BE2C (cell line): Measurements from ENCODE around the gene CDH23.

Experiments used
- DNase-seq: peaks from one replicate; pipeline ENCODE4 v3.0.0-alpha.2; 2020
- H3K27me3 ChIP-seq: fragments of 250-450 bp; sonication (Bioruptor Pico); 2 replicates; pipeline ENCODE4 v1.5.1; 2020; ENCODE audit warnings: mild to moderate bottlenecking
- H3K36me3 ChIP-seq: fragments of 250-450 bp; sonication (Bioruptor Pico); 2 replicates; pipeline ENCODE4 v1.5.1; 2020; ENCODE audit warnings: mild to moderate bottlenecking
- H3K4me1 ChIP-seq: fragments of 250-450 bp; sonication (Bioruptor Pico); 2 replicates; pipeline ENCODE4 v1.5.1; 2020
- H3K4me3 ChIP-seq: 2 replicates; pipeline ENCODE4 v1.5.1; 2011; ENCODE audit warnings: low read depth, low read length
- H3K9me3 ChIP-seq: fragments of 250-450 bp; sonication (Bioruptor Pico); 2 replicates; pipeline ENCODE4 v1.5.1; 2020
- TF ChIP-seq, protein P1 (sequence below): IDR thresholded peaks from 2 replicates; pipeline ENCODE4 v1.5.1; 2012; ENCODE audit warnings: mild to moderate bottlenecking, low read depth, low read length

The CDH23 gene

GRCh38 chr10:71844084-71844483, 447.4 kb downstream of the CDH23 start:
- Histone ChIP-seq H3K36me3 (no peaks in the 10 kb centered on the region; the same call in 1 of the 2 replicates), H3K27me3 (no peaks in the 10 kb centered on the region), H3K4me1 (peaks cover 23% of the 10 kb centered on the region)

GRCh38 chr10:71844695-71845094, 448.0 kb downstream of the CDH23 start:
- DNase-seq, result no peak
- Histone ChIP-seq H3K27me3 (no peaks in the 10 kb centered on the region), H3K36me3 (no peaks in the 10 kb centered on the region; the same call in 1 of the 2 replicates), H3K4me3 (no peak overlapping the region), H3K4me1 (peaks cover 19% of the 10 kb centered on the region), H3K9me3 (no peaks in the 10 kb centered on the region; the same call in 1 of the 2 replicates)
- TF ChIP-seq, protein P1, sequence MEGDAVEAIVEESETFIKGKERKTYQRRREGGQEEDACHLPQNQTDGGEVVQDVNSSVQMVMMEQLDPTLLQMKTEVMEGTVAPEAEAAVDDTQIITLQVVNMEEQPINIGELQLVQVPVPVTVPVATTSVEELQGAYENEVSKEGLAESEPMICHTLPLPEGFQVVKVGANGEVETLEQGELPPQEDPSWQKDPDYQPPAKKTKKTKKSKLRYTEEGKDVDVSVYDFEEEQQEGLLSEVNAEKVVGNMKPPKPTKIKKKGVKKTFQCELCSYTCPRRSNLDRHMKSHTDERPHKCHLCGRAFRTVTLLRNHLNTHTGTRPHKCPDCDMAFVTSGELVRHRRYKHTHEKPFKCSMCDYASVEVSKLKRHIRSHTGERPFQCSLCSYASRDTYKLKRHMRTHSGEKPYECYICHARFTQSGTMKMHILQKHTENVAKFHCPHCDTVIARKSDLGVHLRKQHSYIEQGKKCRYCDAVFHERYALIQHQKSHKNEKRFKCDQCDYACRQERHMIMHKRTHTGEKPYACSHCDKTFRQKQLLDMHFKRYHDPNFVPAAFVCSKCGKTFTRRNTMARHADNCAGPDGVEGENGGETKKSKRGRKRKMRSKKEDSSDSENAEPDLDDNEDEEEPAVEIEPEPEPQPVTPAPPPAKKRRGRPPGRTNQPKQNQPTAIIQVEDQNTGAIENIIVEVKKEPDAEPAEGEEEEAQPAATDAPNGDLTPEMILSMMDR, result no peak

More at GRCh38 chr10:71844084-71844483, 447.4 kb downstream of the CDH23 start:
- TF ChIP-seq, protein P1, result no peak
- H3K9me3 ChIP-seq, result no peaks in the 10 kb centered on the region; the same call in 1 of the 2 replicates
- DNase-seq, result no peak
- H3K4me3 ChIP-seq, result no peak overlapping the region

DNA sequence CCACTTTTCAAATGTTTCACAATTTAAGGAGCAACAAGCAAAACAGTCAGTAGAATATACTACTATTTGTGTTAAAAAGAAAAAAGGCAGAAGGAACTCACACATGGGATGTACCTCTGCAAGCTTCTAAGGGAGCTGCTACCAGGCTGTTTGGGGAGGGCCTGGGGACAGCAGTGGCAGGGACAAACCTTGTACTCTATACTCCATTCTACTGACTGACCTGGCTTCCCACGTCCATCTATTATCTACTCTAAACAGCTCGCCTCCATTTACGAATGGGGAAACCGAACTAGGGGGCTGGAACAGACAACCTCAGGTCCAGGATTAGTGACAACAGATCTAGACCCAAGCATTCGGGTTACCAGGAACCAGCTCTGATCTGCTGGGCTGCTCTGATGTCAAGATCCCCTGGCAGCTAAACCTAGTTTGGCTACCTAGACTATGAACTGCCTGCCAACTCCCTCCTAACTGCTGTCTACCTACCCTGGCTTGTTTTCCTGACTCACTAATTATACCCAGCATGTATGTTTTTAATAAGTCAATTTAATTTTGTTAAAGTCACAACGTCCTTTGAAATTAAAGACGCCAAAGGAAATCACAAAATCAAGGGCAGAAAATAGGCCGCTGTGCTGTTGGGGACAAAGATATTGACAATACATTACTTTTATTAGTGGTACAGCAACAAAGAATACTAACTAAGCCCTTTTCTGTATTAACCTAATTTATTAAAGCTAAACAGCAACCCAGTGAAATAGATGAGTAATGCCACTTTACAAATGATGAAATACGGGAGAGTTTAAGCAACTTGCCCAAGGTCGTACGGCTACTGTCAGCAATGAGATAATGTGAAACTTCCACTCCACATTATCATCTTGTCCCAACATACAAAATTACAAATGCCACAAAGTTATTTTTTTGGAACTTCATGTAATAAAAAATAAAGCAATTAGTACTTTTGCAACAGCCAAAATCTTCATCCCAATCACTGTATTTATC, 449.0 kb downstream of the CDH23 start:
- Histone ChIP-seq H3K9me3 (no peaks in the 10 kb centered on the region; the same call in 1 of the 2 replicates), H3K4me3 (no peak overlapping the region), H3K36me3 (no peaks in the 10 kb centered on the region; the same call in 1 of the 2 replicates), H3K4me1 (peaks cover 17% of the 10 kb centered on the region; the same call in 1 of the 2 replicates), H3K27me3 (no peaks in the 10 kb centered on the region)
- TF ChIP-seq, protein P1, result no peak
- DNase-seq, result no peak

DNA sequence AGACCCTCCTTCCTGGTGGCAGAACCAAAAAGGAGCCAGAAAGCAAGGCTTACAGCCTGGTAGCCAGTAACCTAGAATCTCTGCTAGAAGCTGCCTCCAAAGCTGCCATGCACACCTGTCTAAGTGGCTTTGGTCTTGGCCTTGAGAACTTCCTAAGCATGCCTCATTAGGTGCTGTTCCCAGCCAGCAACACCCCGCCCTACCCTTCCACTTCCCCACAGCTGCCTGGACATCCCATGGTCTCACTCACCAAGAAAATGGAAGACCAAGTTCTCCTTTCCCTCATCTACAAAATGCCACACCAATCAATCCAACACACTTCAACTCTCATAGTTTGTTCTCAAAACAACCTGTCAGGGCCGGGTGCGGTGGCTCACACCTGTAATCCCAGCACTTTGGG, 450.1 kb downstream of the CDH23 start:
- no peak overlapping the region for H3K4me3 ChIP-seq
- peaks cover 11% of the 10 kb centered on the region; the same call in 1 of the 2 replicates for H3K4me1 ChIP-seq
- no peaks in the 10 kb centered on the region; the same call in 1 of the 2 replicates for H3K36me3 ChIP-seq
- H3K9me3 ChIP-seq, result no peaks in the 10 kb centered on the region; the same call in 1 of the 2 replicates
- DNase-seq, result no peak
- no peaks in the 10 kb centered on the region for H3K27me3 ChIP-seq
- TF ChIP-seq, protein P1, result no peak

GRCh38 chr10:71847418-71847817, 450.7 kb downstream of the CDH23 start:
- TF ChIP-seq, protein P1, result no peak
- Histone ChIP-seq H3K9me3 (no peaks in the 10 kb centered on the region; the same call in 1 of the 2 replicates), H3K4me3 (no peak overlapping the region), H3K36me3 (no peaks in the 10 kb centered on the region; the same call in 1 of the 2 replicates), H3K4me1 (peaks cover 11% of the 10 kb centered on the region; the same call in 1 of the 2 replicates), H3K27me3 (no peaks in the 10 kb centered on the region)
- DNase-seq, result no peak
